A172 (cell line): ENCODE data around the gene RGPD5. TPM values are rescaled to one million over a fixed set of nuclear protein-coding genes. Genes with fewer than 3 reads are reported as not detected.
"Not testable (repeated sequence)": the region's sequence is repeated elsewhere in the genome, so short reads cannot be mapped to it uniquely, and the experiment has no call there.

ENCODE experiments used
- DNase-seq: peaks from one replicate; pipeline ENCODE4 v3.0.0-alpha.2; 2015; ENCODE audit warnings: low spot score
- total RNA-seq: library from RNA; depleted of rRNA; stranded (reverse); fragments of >200 nt; shearing (Covaris generic); gene quantifications from 2 replicates; pipeline ENCODE4 v1.2.3, GENCODE V29; 2014; rRNA removed

RGPD5 gene
- 8.0 and 10.3 TPM in 2 replicates for total RNA-seq

- DNase-seq, result not testable (repeated sequence)
Measured at GRCh38 chr2:109794074-109794737, at the start of gene RGPD5. Gene RGPD5 (plus strand): TSS chr2:109794305. CDS start chr2:109794466, 161 bp downstream.

GRCh38 chr2:109751572-109751971 lies 42.5 kb upstream of the RGPD5 start:
- not testable (repeated sequence) for DNase-seq

- not testable (repeated sequence) for DNase-seq
Measured at GRCh38 chr2:109757163-109757824, 36.8 kb upstream of the RGPD5 start.

GRCh38 chr2:109760265-109761042 lies 33.7 kb upstream of the RGPD5 start:
- DNase-seq, result not testable (repeated sequence)

GRCh38 chr2:109761043-109761454 lies 33.1 kb upstream of the RGPD5 start:
- DNase-seq, result not testable (repeated sequence)

- not testable (repeated sequence) for DNase-seq
Measured at GRCh38 chr2:109761976-109762375, 32.1 kb upstream of the RGPD5 start.

- DNase-seq, result not testable (repeated sequence)
Measured at GRCh38 chr2:109766074-109766473, 28.0 kb upstream of the RGPD5 start.

GRCh38 chr2:109766886-109767578 lies 27.1 kb upstream of the RGPD5 start:
- DNase-seq, result not testable (repeated sequence)

GRCh38 chr2:109768934-109769333 lies 25.2 kb upstream of the RGPD5 start:
- DNase-seq, result not testable (repeated sequence)

GRCh38 chr2:109779118-109779517 lies 15.0 kb upstream of the RGPD5 start:
- not testable (repeated sequence) for DNase-seq

GRCh38 chr2:109781147-109781816 lies 12.8 kb upstream of the RGPD5 start:
- not testable (repeated sequence) for DNase-seq

GRCh38 chr2:109782446-109782993 lies 11.6 kb upstream of the RGPD5 start:
- not testable (repeated sequence) for DNase-seq

- not testable (repeated sequence) for DNase-seq
Measured at GRCh38 chr2:109791530-109792279, 2.4 kb upstream of the RGPD5 start.

- not testable (repeated sequence) for DNase-seq
Measured at GRCh38 chr2:109792659-109793058, 1.4 kb upstream of the RGPD5 start.

- DNase-seq, result not testable (repeated sequence)
Measured at GRCh38 chr2:109871129-109871751, 77.1 kb downstream of the RGPD5 start.

GRCh38 chr2:109876625-109877024 lies 82.5 kb downstream of the RGPD5 start:
- not testable (repeated sequence) for DNase-seq

GRCh38 chr2:109882112-109882511 lies 88.0 kb downstream of the RGPD5 start:
- DNase-seq, result not testable (repeated sequence)

- not testable (repeated sequence) for DNase-seq
Measured at GRCh38 chr2:109888414-109888813, 94.3 kb downstream of the RGPD5 start.

- not testable (repeated sequence) for DNase-seq
Measured at GRCh38 chr2:109889909-109890308, 95.8 kb downstream of the RGPD5 start.
